ENCODE data around the gene NR1I2. TPM values are rescaled to one million over a fixed set of nuclear protein-coding genes. Genes with fewer than 3 reads are reported as not detected.
A peak's percentile ranks its signal among the peaks of the same experiment; 100 is the strongest.

NR1I2 gene
- not detected in 2 replicates for total RNA-seq (2014; rRNA removed)
- polyA plus RNA-seq (2012), result 0.04 TPM

- DNase-seq (ENCODE audit: low read depth), result no peak
These were observed at the start of gene NR1I2 for GRCh38 chr3:119781330-119782198. TSS of gene NR1I2 (plus strand) at chr3:119782101.

GRCh38 chr3:119733812-119734211 is 48.1 kb upstream of the NR1I2 start:
- DNase-seq (ENCODE audit: low read depth), result no peak

DNA sequence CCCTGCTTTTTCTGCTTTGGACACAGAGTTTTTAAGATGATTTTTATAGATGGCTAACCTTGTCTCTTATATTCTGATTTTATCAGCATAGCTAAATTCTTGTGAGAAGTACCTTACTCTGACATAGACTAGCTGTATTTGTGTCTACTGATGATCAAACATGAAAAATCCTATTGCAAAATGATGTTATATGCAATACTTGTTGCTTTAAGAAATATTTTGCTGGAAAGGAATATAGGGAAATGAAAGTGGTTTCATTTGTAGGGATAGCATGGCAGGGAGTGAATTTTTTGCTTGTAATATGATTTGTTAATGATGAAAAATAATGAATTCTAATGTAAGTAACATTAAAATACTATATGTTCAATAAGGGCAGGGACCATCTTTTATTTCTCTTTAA is 43.2 kb upstream of the NR1I2 start:
- DNase-seq (ENCODE audit: low read depth), result no peak

- DNase-seq (ENCODE audit: low read depth), result no peak
These were observed 40.0 kb upstream of the NR1I2 start for GRCh38 chr3:119741657-119742590.

DNA sequence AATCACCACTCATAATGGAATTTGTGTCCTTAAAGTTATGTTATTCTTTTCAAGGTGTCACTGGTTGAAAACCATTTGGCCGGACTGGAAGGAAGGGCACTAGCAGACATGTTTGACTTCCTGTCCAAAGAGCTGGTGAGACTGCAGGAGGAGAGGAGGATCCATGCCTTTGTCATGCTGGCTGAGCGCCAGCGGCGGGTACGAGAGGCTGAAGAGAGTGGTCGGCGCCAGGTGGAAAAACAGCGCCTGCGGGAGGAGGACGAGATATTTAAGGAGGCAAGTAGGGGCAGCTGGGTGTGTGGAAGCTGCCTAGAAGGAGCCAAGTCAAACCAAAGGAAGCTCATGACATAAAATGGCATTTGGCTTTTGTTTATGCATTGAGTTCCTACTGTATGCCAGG is 38.0 kb upstream of the NR1I2 start:
- DNase-seq (ENCODE audit: low read depth), result no peak

DNA sequence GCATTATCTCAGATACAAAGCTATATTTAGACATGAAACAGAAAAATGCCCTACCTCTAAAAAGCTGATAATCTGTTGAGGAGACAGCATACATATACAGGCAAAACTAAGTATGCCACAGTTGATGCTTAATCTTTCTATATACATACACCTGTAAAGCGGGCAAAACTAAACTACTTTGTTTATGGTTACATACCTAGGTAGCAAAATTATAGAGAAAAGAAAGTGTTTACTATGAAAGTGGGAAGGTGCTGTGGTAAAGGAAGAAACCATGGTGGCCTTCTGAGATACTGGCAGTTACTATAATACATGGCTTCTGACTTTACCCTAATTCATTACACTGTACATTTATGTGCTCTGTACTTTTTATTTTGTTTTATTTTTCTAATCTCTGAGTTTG is 36.0 kb upstream of the NR1I2 start:
- DNase-seq (ENCODE audit: low read depth), result no peak

DNA sequence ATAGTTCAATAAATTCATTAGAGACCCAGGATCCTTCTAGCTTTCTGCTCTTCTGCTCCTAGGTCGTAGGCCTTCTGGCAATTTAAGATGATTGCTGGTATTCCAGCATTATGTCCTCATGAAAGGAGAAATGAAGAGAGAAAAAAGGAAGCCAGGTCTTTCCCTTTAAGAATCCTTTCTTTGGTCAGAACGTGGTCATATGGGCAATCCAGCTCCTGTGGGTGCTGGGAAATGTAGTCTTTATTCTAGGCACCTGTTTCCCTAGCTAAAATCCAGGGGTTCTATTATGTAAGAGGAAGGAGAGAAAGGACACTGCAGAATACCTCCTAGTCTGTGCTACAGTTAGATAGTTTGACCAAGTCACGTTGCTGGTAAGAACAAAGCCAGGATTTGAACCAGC is 35.5 kb upstream of the NR1I2 start:
- no peak for DNase-seq (ENCODE audit: low read depth)

DNA sequence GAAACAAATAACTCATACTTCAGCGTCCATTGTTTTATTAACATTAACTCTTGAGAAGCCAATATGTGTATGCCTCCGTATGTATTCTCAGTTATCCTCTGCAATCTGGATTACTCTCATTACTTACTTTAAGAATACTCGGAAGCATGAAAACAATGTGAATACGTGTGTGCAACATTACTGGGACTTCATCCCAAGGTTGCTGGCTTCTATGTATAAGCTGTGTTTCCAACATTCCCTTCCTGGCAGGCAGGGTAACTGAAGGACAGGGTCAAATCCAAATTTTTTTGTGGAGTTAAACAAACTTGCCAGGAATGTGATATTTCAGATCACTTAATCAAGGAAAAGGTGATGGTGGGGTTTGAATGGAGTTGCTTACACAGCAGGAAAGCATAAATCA is 34.5 kb upstream of the NR1I2 start:
- DNase-seq (ENCODE audit: low read depth), result no peak

- DNase-seq (ENCODE audit: low read depth), result no peak
These were observed 32.9 kb upstream of the NR1I2 start for GRCh38 chr3:119748991-119749390.

DNA sequence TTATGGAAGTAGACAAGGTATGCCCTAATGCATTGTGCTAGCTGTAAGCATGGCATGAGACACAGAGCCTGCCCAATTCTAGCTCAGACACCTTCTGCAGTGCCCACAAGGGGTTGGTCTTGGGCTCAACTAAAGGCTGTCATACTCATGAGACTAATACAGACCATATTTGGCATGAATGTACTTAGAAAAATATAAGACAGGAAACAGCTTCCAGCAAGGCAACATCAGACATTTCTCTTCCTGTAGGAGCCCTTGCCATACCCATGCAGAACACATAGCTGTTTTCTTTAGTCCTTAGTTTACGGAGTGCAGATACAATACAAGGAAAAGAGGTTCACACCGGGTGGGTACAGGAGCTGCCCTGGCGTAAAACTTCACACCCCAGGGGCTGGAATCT is 30.5 kb upstream of the NR1I2 start:
- no peak for DNase-seq (ENCODE audit: low read depth)

GRCh38 chr3:119759962-119760361 is 21.9 kb upstream of the NR1I2 start:
- DNase-seq (ENCODE audit: low read depth), result no peak

- DNase-seq (ENCODE audit: low read depth), result no peak
These were observed 19.0 kb upstream of the NR1I2 start for GRCh38 chr3:119762876-119763275.

DNA sequence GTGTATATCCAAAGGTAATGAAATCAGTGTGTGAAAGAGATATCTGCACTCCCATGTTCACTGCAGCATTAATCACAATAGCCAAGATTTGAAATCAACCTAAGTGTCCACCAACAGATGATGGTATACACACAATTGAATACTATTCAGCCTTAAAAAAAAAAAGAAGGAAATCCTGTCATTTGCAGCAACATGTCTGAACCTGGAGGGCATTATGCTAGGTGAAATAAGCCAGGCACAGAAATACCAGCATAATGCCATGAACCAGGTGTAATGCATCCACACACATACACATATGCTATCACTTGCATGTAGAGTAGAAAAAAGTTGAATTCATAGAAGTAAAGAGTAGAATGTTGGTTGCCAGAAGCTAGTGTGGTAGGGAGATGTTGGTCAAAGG is 18.4 kb upstream of the NR1I2 start:
- no peak for DNase-seq (ENCODE audit: low read depth)

GRCh38 chr3:119765239-119765638 is 16.7 kb upstream of the NR1I2 start:
- no peak for DNase-seq (ENCODE audit: low read depth)

DNA sequence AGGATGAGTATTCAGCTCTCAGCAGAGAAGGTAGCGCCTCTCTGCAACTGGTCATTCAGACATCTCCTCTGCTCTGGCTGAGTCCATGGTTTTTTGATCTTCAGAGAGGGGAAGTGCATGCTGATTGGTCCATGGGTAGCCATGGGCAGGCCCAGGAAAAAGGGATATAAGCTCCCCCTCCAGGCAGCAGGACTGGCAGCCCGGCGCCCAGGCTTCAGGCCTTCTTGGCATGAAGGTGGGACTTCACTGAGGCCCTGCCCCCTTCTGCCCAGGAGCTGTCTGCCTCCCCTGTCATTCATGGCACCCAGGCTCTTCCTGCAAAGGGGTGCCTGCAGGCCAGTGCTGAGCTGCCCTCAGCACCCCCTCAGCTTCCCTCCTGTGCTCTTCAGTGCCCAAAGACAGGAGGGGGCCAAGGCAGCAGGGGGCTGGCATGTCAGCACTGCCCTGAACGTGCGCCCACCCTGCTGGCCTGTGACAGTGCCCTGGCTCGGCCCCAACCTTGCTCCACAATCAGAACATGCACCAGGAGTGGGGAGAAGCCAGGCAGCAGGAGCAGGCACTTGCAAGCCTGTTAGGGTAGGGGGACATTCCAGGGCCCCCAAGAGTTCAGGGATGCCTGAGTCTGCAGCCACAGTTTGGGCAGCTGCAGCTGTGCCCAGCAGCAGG is 13.8 kb upstream of the NR1I2 start:
- no peak for DNase-seq (ENCODE audit: low read depth)

DNA sequence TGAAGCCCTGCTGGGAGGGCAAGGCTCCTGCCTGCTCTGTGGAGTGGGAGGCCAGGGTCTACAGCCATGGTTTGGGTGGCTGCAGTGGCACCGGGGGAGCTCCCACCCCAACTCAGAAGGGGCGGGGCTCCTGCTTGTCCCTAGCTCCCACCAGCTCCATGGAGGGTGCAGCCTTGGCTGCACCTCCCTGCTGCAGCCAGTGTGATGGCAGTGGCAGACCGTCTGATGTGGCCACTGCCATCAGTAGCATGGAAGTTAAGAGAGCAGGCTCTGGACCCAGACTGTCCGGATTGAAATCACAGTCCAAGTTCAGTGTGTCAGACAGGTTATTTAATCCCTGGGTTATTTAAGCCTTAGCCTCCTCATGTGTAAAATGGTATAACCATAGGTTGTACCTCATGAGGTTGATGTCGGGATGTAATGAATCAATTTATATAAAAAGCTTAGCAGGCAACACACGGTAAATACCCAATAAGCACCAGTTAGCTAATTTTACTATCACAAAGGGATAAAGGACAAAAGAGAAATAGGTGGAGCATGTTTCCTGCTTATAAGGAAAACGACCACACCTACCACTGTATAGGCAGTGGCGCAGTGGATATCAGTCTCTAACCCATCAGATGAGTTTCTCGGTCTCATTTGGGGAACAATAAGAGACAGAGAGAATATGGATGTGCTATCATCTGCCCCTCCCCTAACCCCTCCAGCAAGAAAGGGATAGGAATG is 13.1 kb upstream of the NR1I2 start:
- DNase-seq (ENCODE audit: low read depth), result no peak

- DNase-seq (ENCODE audit: low read depth), result peak; percentile 83
These were observed 12.3 kb upstream of the NR1I2 start for GRCh38 chr3:119769394-119770149.

DNA sequence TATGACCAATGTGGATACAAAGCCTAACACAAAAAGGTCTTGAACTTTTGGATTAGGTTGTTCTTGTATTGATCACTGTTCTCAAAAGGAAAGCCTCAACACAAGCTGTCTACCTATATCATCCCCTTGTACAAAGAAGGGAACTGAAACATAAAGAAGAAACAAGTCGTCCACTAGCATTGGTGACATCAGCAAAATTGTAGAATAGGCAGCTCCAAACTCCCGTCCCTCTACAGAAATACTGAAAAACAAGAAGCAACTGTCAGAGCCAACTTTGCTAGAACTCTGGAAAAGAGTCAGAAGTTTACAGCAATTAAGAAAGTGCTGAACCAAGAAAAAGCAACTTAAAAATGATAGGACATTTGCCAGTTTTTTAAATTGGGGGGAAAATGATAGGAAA is 7.5 kb upstream of the NR1I2 start:
- no peak for DNase-seq (ENCODE audit: low read depth)

GRCh38 chr3:119776304-119776703 is 5.6 kb upstream of the NR1I2 start:
- no peak for DNase-seq (ENCODE audit: low read depth)

GRCh38 chr3:119778176-119778575 is 3.7 kb upstream of the NR1I2 start:
- peak; percentile 75 for DNase-seq (ENCODE audit: low read depth)

GRCh38 chr3:119778811-119779210 is 3.1 kb upstream of the NR1I2 start:
- DNase-seq (ENCODE audit: low read depth), result peak; percentile 91
